ENCODE measurements around the gene ZNF384. TPM values are rescaled to one million over a fixed set of nuclear protein-coding genes. Genes with fewer than 3 reads are reported as not detected.

ZNF384 gene
- total and polyA plus RNA-seq, 5 donors from 2014 or later: 13.4 to 68.3 (median 19.8) TPM

- H3K27ac Mint-ChIP-seq: peak overlapping the region; percentile 1 to 98 (median 41)
These were observed 24.3 kb downstream of the ZNF384 start for GRCh38 chr12:6664902-6665301.

GRCh38 chr12:6662906-6663742 lies 26.1 kb downstream of the ZNF384 start, which contains the start of gene ING4:
TSS of gene ING4 (minus strand) at chr12:6663119. CDS start at chr12:6663101, 18 bp downstream.
- Histone ChIP-seq H3K36me3 (ENCODE audit: control insufficient read depth, insufficient read depth, low read length) (peaks cover 16% of the 10 kb centered on the region), H3K27ac (ENCODE audit: insufficient read depth, low read length, poor library complexity, severe bottlenecking) (peak within 1 kb of the TSS; percentile 90), H3K4me1 (ENCODE audit: control insufficient read depth, insufficient read depth, low read length, poor library complexity, severe bottlenecking) (peaks cover 12% of the 10 kb centered on the region), H3K4me3 (ENCODE audit: low read depth, low read length) (peak within 1 kb of the TSS; percentile 90), H3K27me3 (ENCODE audit: control insufficient read depth, insufficient read depth, low read length) (no peaks in the 10 kb centered on the region), H3K9me3 (ENCODE audit: control insufficient read depth in 2 of 2, low read length in 2 of 2) (no peaks in the 10 kb centered on the region)
- no peaks in the 10 kb centered on the region for H3K27me3 Mint-ChIP-seq
- H3K36me3 Mint-ChIP-seq: peaks cover 23% of the 10 kb centered on the region
- H3K9me3 Mint-ChIP-seq: peaks cover 0 to 2% (median 0%) of the 10 kb centered on the region in 7 donors
- H3K27ac Mint-ChIP-seq: peak within 1 kb of the TSS; percentile 96 to 99 (median 98)
- peaks cover 6 to 43% (median 20%) of the 10 kb centered on the region in 4 donors for H3K4me1 Mint-ChIP-seq
- H3K4me3 Mint-ChIP-seq: peak within 1 kb of the TSS; percentile 86 to 97 (median 95)
- DNase-seq (peak; percentile 95 to 100 (median 97)), ATAC-seq (ENCODE audit: low read depth in 2 of 2) (peak; percentile 99)

More at GRCh38 chr12:6664902-6665301, 24.3 kb downstream of the ZNF384 start:
- H3K36me3 Mint-ChIP-seq: peaks cover 27% of the 10 kb centered on the region
- Histone ChIP-seq H3K36me3 (ENCODE audit: control insufficient read depth, insufficient read depth, low read length) (peaks cover 29% of the 10 kb centered on the region), H3K4me1 (ENCODE audit: control insufficient read depth, insufficient read depth, low read length, poor library complexity, severe bottlenecking) (peaks cover 12% of the 10 kb centered on the region), H3K27me3 (ENCODE audit: control insufficient read depth, insufficient read depth, low read length) (no peaks in the 10 kb centered on the region), H3K4me3 (ENCODE audit: low read depth, low read length) (no peak overlapping the region), H3K27ac (ENCODE audit: insufficient read depth, low read length, poor library complexity, severe bottlenecking) (no peak overlapping the region), H3K9me3 (ENCODE audit: control insufficient read depth in 2 of 2, low read length in 2 of 2) (no peaks in the 10 kb centered on the region)
- ATAC-seq (ENCODE audit: low read depth in 2 of 2) (no peak), DNase-seq (no peak)
- no peaks in the 10 kb centered on the region for H3K27me3 Mint-ChIP-seq
- H3K4me1 Mint-ChIP-seq: peaks cover 6 to 32% (median 17%) of the 10 kb centered on the region in 4 donors
- peaks cover 0 to 2% (median 0%) of the 10 kb centered on the region in 7 donors for H3K9me3 Mint-ChIP-seq
- peak overlapping the region in 2 of 4 donors; percentile 40 to 59 for H3K4me3 Mint-ChIP-seq

GRCh38 chr12:6662602-6662905 lies 26.6 kb downstream of the ZNF384 start:
- no peak for DNase-seq
- H3K9me3 ChIP-seq (ENCODE audit: control insufficient read depth in 2 of 2, low read length in 2 of 2): no peaks in the 10 kb centered on the region
- peak; percentile 26 to 29 for ATAC-seq (ENCODE audit: low read depth in 2 of 2)

GRCh38 chr12:6653987-6654386 lies 35.2 kb downstream of the ZNF384 start:
- no peaks in the 10 kb centered on the region for H3K9me3 Mint-ChIP-seq
- peaks cover 37% of the 10 kb centered on the region for H3K36me3 Mint-ChIP-seq

More at GRCh38 chr12:6662602-6662905, 26.6 kb downstream of the ZNF384 start:
- H3K27ac Mint-ChIP-seq: peak overlapping the region; percentile 96 to 99 (median 98)
- H3K4me1 Mint-ChIP-seq: peaks cover 6 to 43% (median 20%) of the 10 kb centered on the region in 4 donors
- H3K27ac ChIP-seq (ENCODE audit: insufficient read depth, low read length, poor library complexity, severe bottlenecking): peak overlapping the region; percentile 90
- H3K4me3 ChIP-seq (ENCODE audit: low read depth, low read length): peak overlapping the region; percentile 90
- no peaks in the 10 kb centered on the region for H3K27me3 Mint-ChIP-seq
- H3K27me3 ChIP-seq (ENCODE audit: control insufficient read depth, insufficient read depth, low read length): no peaks in the 10 kb centered on the region
- H3K9me3 Mint-ChIP-seq: peaks cover 0 to 2% (median 0%) of the 10 kb centered on the region in 7 donors
- peaks cover 19% of the 10 kb centered on the region for H3K36me3 Mint-ChIP-seq
- H3K4me3 Mint-ChIP-seq: peak overlapping the region; percentile 86 to 97 (median 95)
- peaks cover 11% of the 10 kb centered on the region for H3K36me3 ChIP-seq (ENCODE audit: control insufficient read depth, insufficient read depth, low read length)
- peaks cover 12% of the 10 kb centered on the region for H3K4me1 ChIP-seq (ENCODE audit: control insufficient read depth, insufficient read depth, low read length, poor library complexity, severe bottlenecking)

GRCh38 chr12:6653342-6653741 lies 35.8 kb downstream of the ZNF384 start:
- H3K4me3 ChIP-seq (ENCODE audit: low read depth, low read length): no peak overlapping the region
- no peaks in the 10 kb centered on the region for H3K9me3 ChIP-seq (ENCODE audit: control insufficient read depth in 2 of 2, low read length in 2 of 2)
- no peak overlapping the region for H3K27ac Mint-ChIP-seq
- no peaks in the 10 kb centered on the region for H3K27me3 ChIP-seq (ENCODE audit: control insufficient read depth, insufficient read depth, low read length)
- no peaks in the 10 kb centered on the region for H3K9me3 Mint-ChIP-seq
- peaks cover 0 to 10% (median 1%) of the 10 kb centered on the region in 4 donors for H3K4me1 Mint-ChIP-seq
- ATAC-seq (ENCODE audit: low read depth in 2 of 2) (no peak), DNase-seq (no peak)
- no peaks in the 10 kb centered on the region for H3K4me1 ChIP-seq (ENCODE audit: control insufficient read depth, insufficient read depth, low read length, poor library complexity, severe bottlenecking)
- peaks cover 63% of the 10 kb centered on the region for H3K36me3 ChIP-seq (ENCODE audit: control insufficient read depth, insufficient read depth, low read length)
- no peaks in the 10 kb centered on the region for H3K27me3 Mint-ChIP-seq
- peaks cover 30% of the 10 kb centered on the region for H3K36me3 Mint-ChIP-seq
- H3K4me3 Mint-ChIP-seq: no peak overlapping the region
- no peak overlapping the region for H3K27ac ChIP-seq (ENCODE audit: insufficient read depth, low read length, poor library complexity, severe bottlenecking)

More at GRCh38 chr12:6653987-6654386, 35.2 kb downstream of the ZNF384 start:
- H3K27ac ChIP-seq (ENCODE audit: insufficient read depth, low read length, poor library complexity, severe bottlenecking): no peak overlapping the region
- H3K27ac Mint-ChIP-seq: no peak overlapping the region
- H3K9me3 ChIP-seq (ENCODE audit: control insufficient read depth in 2 of 2, low read length in 2 of 2): no peaks in the 10 kb centered on the region
- peaks cover 67% of the 10 kb centered on the region for H3K36me3 ChIP-seq (ENCODE audit: control insufficient read depth, insufficient read depth, low read length)
- no peaks in the 10 kb centered on the region for H3K27me3 ChIP-seq (ENCODE audit: control insufficient read depth, insufficient read depth, low read length)
- DNase-seq (no peak), ATAC-seq (ENCODE audit: low read depth in 2 of 2) (no peak)
- H3K4me3 ChIP-seq (ENCODE audit: low read depth, low read length): no peak overlapping the region
- H3K4me1 Mint-ChIP-seq: peaks cover 0 to 16% (median 3%) of the 10 kb centered on the region in 4 donors
- no peaks in the 10 kb centered on the region for H3K4me1 ChIP-seq (ENCODE audit: control insufficient read depth, insufficient read depth, low read length, poor library complexity, severe bottlenecking)
- no peaks in the 10 kb centered on the region for H3K27me3 Mint-ChIP-seq
- no peak overlapping the region for H3K4me3 Mint-ChIP-seq

- Mint-ChIP-seq H3K27ac (peak overlapping the region in 1 of 3 donors; percentile 74), H3K4me1 (peaks cover 0 to 6% (median 0%) of the 10 kb centered on the region in 4 donors), H3K9me3 (no peaks in the 10 kb centered on the region), H3K4me3 (no peak overlapping the region), H3K27me3 (no peaks in the 10 kb centered on the region), H3K36me3 (peaks cover 30% of the 10 kb centered on the region)
- peaks cover 63% of the 10 kb centered on the region for H3K36me3 ChIP-seq (ENCODE audit: control insufficient read depth, insufficient read depth, low read length)
- no peaks in the 10 kb centered on the region for H3K9me3 ChIP-seq (ENCODE audit: control insufficient read depth in 2 of 2, low read length in 2 of 2)
- no peak overlapping the region for H3K27ac ChIP-seq (ENCODE audit: insufficient read depth, low read length, poor library complexity, severe bottlenecking)
- H3K4me3 ChIP-seq (ENCODE audit: low read depth, low read length): no peak overlapping the region
- H3K4me1 ChIP-seq (ENCODE audit: control insufficient read depth, insufficient read depth, low read length, poor library complexity, severe bottlenecking): no peaks in the 10 kb centered on the region
- DNase-seq (no peak), ATAC-seq (ENCODE audit: low read depth in 2 of 2) (no peak)
- H3K27me3 ChIP-seq (ENCODE audit: control insufficient read depth, insufficient read depth, low read length): no peaks in the 10 kb centered on the region
These were observed 36.8 kb downstream of the ZNF384 start for GRCh38 chr12:6652391-6652790.

- H3K4me3 Mint-ChIP-seq: no peak overlapping the region
- Histone ChIP-seq H3K9me3 (ENCODE audit: control insufficient read depth in 2 of 2, low read length in 2 of 2) (no peaks in the 10 kb centered on the region), H3K4me3 (ENCODE audit: low read depth, low read length) (no peak overlapping the region), H3K4me1 (ENCODE audit: control insufficient read depth, insufficient read depth, low read length, poor library complexity, severe bottlenecking) (peaks cover 8% of the 10 kb centered on the region), H3K27me3 (ENCODE audit: control insufficient read depth, insufficient read depth, low read length) (no peaks in the 10 kb centered on the region), H3K27ac (ENCODE audit: insufficient read depth, low read length, poor library complexity, severe bottlenecking) (no peak overlapping the region), H3K36me3 (ENCODE audit: control insufficient read depth, insufficient read depth, low read length) (peaks cover 51% of the 10 kb centered on the region)
- ATAC-seq (ENCODE audit: low read depth in 2 of 2): no peak
- no peak for DNase-seq
- peaks cover 0 to 14% (median 2%) of the 10 kb centered on the region in 4 donors for H3K4me1 Mint-ChIP-seq
- H3K36me3 Mint-ChIP-seq: peaks cover 23% of the 10 kb centered on the region
- peaks cover 0 to 2% (median 0%) of the 10 kb centered on the region in 7 donors for H3K9me3 Mint-ChIP-seq
- no peaks in the 10 kb centered on the region for H3K27me3 Mint-ChIP-seq
- peak overlapping the region in 1 of 3 donors; percentile 47 for H3K27ac Mint-ChIP-seq
These were observed 38.3 kb downstream of the ZNF384 start for GRCh38 chr12:6650832-6651231.
